H1 (cell line): ENCODE results near the gene PUS7L.
"Not testable (repeated sequence)": the region's sequence is repeated elsewhere in the genome, so short reads cannot be mapped to it uniquely, and the experiment has no call there.

Source experiments
- CBX8 ChIP-seq: fragments of 300-800, 300-1000 bp; sonication (generic); IDR thresholded peaks from 2 replicates; pipeline ENCODE4 v1.7.1; 2016; ENCODE audit warnings: low read depth, low read length, borderline replicate concordance
- CTCF ChIP-seq, 3 experiments: IDR thresholded peaks; 1 replicate in 2 of 3; 2 replicates in 1 of 3; pipeline versions ENCODE4 v1.5.1 to v1.6.1; 2011; ENCODE audit warnings: low read length in 3 of 3, mild to moderate bottlenecking in 3 of 3, inconsistent platforms in 2 of 3, low read depth in 1 of 3, moderate library complexity in 1 of 3; ENCODE audit not compliant: insufficient read depth in 1 of 3; ENCODE audit errors: control extremely low read depth in 1 of 3
- EZH2 ChIP-seq: fragments of 200-600 bp; sonication (generic); IDR thresholded peaks from 2 replicates; pipeline ENCODE4 v1.7.1; 2012; ENCODE audit warnings: low read depth, mild to moderate bottlenecking, moderate library complexity, low read length, inconsistent platforms; ENCODE audit not compliant: severe bottlenecking
- HDAC2 ChIP-seq, 2 experiments: fragments of 300-600 bp in 1 of 2; sonication (generic) in 1 of 2; IDR thresholded peaks; 2 replicates each; pipeline ENCODE4 v1.6.1; 2011 to 2012; ENCODE audit warnings: low read depth in 2 of 2, low read length in 2 of 2, mild to moderate bottlenecking in 2 of 2, moderate library complexity in 2 of 2, borderline replicate concordance in 1 of 2, inconsistent platforms in 1 of 2
- JUN ChIP-seq: IDR thresholded peaks from 2 replicates; pipeline ENCODE4 v1.6.1; 2011; ENCODE audit warnings: low read depth, mild to moderate bottlenecking, improper control_type of control experiment, low read length
- MAFK ChIP-seq: IDR thresholded peaks from 2 replicates; pipeline ENCODE4 v1.6.1; 2012; ENCODE audit warnings: low read depth, mild to moderate bottlenecking, improper control_type of control experiment, low read length
- POLR2AphosphoS5 ChIP-seq: IDR thresholded peaks from 2 replicates; pipeline ENCODE4 v1.6.1; 2011; ENCODE audit warnings: low read depth, low read length
- TAF1 ChIP-seq: IDR thresholded peaks from 2 replicates; pipeline ENCODE4 v1.6.1; 2011; ENCODE audit warnings: mild to moderate bottlenecking, low read depth, low read length
- TCF12 ChIP-seq: IDR thresholded peaks from 2 replicates; pipeline ENCODE4 v1.6.1; 2011; ENCODE audit warnings: low read depth, mild to moderate bottlenecking, low read length

- not testable (repeated sequence) for TF ChIP-seq CTCF (IDR thresholded peaks at IDR 0.05; ENCODE audit: control extremely low read depth in 1 of 3, insufficient read depth in 1 of 3, low read depth in 1 of 3, low read length in 3 of 3); TAF1; CBX8; JUN; EZH2; TCF12; HDAC2 (IDR thresholded peaks at IDR 0.05; ENCODE audit: borderline replicate concordance in 1 of 2, low read depth in 2 of 2, low read length in 2 of 2); POLR2AphosphoS5; MAFK
These were observed 73.1 kb downstream of the PUS7L start for GRCh38 chr12:43685491-43685890.
